ENCODE data around the gene PLCL1. TPM values are rescaled to one million over a fixed set of nuclear protein-coding genes. Genes with fewer than 3 reads are reported as not detected.

PLCL1 gene
- total RNA-seq, 1 experiment from 2014 or later = 0.07 TPM

- no TSS peak for BruUV-seq (replicated peaks)
- no peaks in the 10 kb centered on the region for H3K36me3 Mint-ChIP-seq (ENCODE audit: insufficient read depth, unreplicated experiment)
These were observed 135.4 kb downstream of the PLCL1 start for GRCh38 chr2:197939787-197940186.

GRCh38 chr2:197940382-197940781 lies 136.0 kb downstream of the PLCL1 start:
- Mint-ChIP-seq H3K27ac (ENCODE audit: unreplicated experiment) (no peak overlapping the region), H3K4me1 (ENCODE audit: low read depth, unreplicated experiment) (no peaks in the 10 kb centered on the region), H3K4me3 (ENCODE audit: low read depth, unreplicated experiment) (no peak overlapping the region), H3K27me3 (ENCODE audit: unreplicated experiment) (no peaks in the 10 kb centered on the region), H3K9me3 (ENCODE audit: low read depth, unreplicated experiment) (no peaks in the 10 kb centered on the region), H3K36me3 (ENCODE audit: insufficient read depth, unreplicated experiment) (no peaks in the 10 kb centered on the region)
- CTCF ChIA-PET = no interaction called here
- DNase-seq = no peak
- intact Hi-C loops (cut with micrococcal nuclease; ENCODE audit: unreplicated experiment) = no loop called here
- no TSS peak for BruUV-seq (replicated peaks)
- no peak for TF ChIP-seq CTCF (IDR thresholded peaks at IDR 0.05; ENCODE audit: unreplicated experiment)

More at GRCh38 chr2:197939787-197940186, 135.4 kb downstream of the PLCL1 start:
- no peaks in the 10 kb centered on the region for H3K9me3 Mint-ChIP-seq (ENCODE audit: low read depth, unreplicated experiment)
- TF ChIP-seq CTCF (IDR thresholded peaks at IDR 0.05; ENCODE audit: unreplicated experiment) = no peak
- no peaks in the 10 kb centered on the region for H3K4me1 Mint-ChIP-seq (ENCODE audit: low read depth, unreplicated experiment)
- CTCF ChIA-PET = no interaction called here
- intact Hi-C loops (cut with micrococcal nuclease; ENCODE audit: unreplicated experiment) = no loop called here
- no peaks in the 10 kb centered on the region for H3K27me3 Mint-ChIP-seq (ENCODE audit: unreplicated experiment)
- no peak overlapping the region for H3K27ac Mint-ChIP-seq (ENCODE audit: unreplicated experiment)
- no peak overlapping the region for H3K4me3 Mint-ChIP-seq (ENCODE audit: low read depth, unreplicated experiment)
- DNase-seq = no peak

- intact Hi-C loops (cut with micrococcal nuclease; ENCODE audit: unreplicated experiment) = no loop called here
- Mint-ChIP-seq H3K36me3 (ENCODE audit: insufficient read depth, unreplicated experiment) (no peaks in the 10 kb centered on the region), H3K9me3 (ENCODE audit: low read depth, unreplicated experiment) (no peaks in the 10 kb centered on the region), H3K27me3 (ENCODE audit: unreplicated experiment) (no peaks in the 10 kb centered on the region), H3K4me1 (ENCODE audit: low read depth, unreplicated experiment) (no peaks in the 10 kb centered on the region), H3K4me3 (ENCODE audit: low read depth, unreplicated experiment) (no peak overlapping the region), H3K27ac (ENCODE audit: unreplicated experiment) (no peak overlapping the region)
- no peak for DNase-seq
- TF ChIP-seq CTCF (IDR thresholded peaks at IDR 0.05; ENCODE audit: unreplicated experiment) = no peak
- CTCF ChIA-PET = no interaction called here
- BruUV-seq (replicated peaks) = no TSS peak
These were observed 137.3 kb downstream of the PLCL1 start for GRCh38 chr2:197941715-197942114.

GRCh38 chr2:197943731-197944130 lies 139.3 kb downstream of the PLCL1 start:
- no peak for TF ChIP-seq CTCF (IDR thresholded peaks at IDR 0.05; ENCODE audit: unreplicated experiment)
- intact Hi-C loops (cut with micrococcal nuclease; ENCODE audit: unreplicated experiment) = no loop called here
- CTCF ChIA-PET = no interaction called here
- peaks cover 14% of the 10 kb centered on the region for H3K27me3 Mint-ChIP-seq (ENCODE audit: unreplicated experiment)
- no peaks in the 10 kb centered on the region for H3K36me3 Mint-ChIP-seq (ENCODE audit: insufficient read depth, unreplicated experiment)
- DNase-seq = no peak
- H3K27ac Mint-ChIP-seq (ENCODE audit: unreplicated experiment) = no peak overlapping the region
- H3K9me3 Mint-ChIP-seq (ENCODE audit: low read depth, unreplicated experiment) = no peaks in the 10 kb centered on the region
- no peaks in the 10 kb centered on the region for H3K4me1 Mint-ChIP-seq (ENCODE audit: low read depth, unreplicated experiment)
- H3K4me3 Mint-ChIP-seq (ENCODE audit: low read depth, unreplicated experiment) = no peak overlapping the region
- BruUV-seq (replicated peaks) = no TSS peak

Measured in Calu3 (cell line).